Astrocyte of the spinal cord (primary cell): Measurements from ENCODE around the gene F10.
"Not testable (repeated sequence)": the region's sequence is repeated elsewhere in the genome, so short reads cannot be mapped to it uniquely, and the experiment has no call there.

Experiments
- DNase-seq: peaks from one replicate; pipeline ENCODE4 v3.0.0; 2011; ENCODE audit warnings: low read depth, low spot score
- H3K4me3 ChIP-seq: 2 replicates; pipeline ENCODE4 v1.5.1; 2011; ENCODE audit warnings: low read depth, mild to moderate bottlenecking, low read length, moderate library complexity
- CTCF ChIP-seq: IDR thresholded peaks from 2 replicates; pipeline ENCODE4 v1.5.1; 2012; ENCODE audit warnings: low read depth, mild to moderate bottlenecking, low read length, inconsistent platforms
- in situ Hi-C: cut with HindIII; loops from 2 replicates; pipeline ENCODE4 v1.10.0; 2017; ENCODE audit warnings: low sequenced_read_pairs

Gene F10

GRCh38 chr13:113102727-113103126 is 19.9 kb upstream of the F10 start:
- no peak overlapping the region for H3K4me3 ChIP-seq
- TF ChIP-seq CTCF, result no peak
- in situ Hi-C loops, result no loop called here
- no peak for DNase-seq

- no peak overlapping the region for H3K4me3 ChIP-seq
- in situ Hi-C loops, result no loop called here
- no peak for DNase-seq
- no peak for TF ChIP-seq CTCF
Observed at GRCh38 chr13:113103646-113104045, 19.0 kb upstream of the F10 start.

- DNase-seq, result no peak
- TF ChIP-seq CTCF, result no peak
- in situ Hi-C loops, result no loop called here
- H3K4me3 ChIP-seq, result no peak within 1 kb of the TSS
Observed at GRCh38 chr13:113105032-113105920, 17.3 kb upstream of the F10 start, which contains the start of gene F7. F7 (plus strand) TSS chr13:113105791; CDS start chr13:113105842, 51 bp downstream.

- H3K4me3 ChIP-seq, result no peak overlapping the region
- in situ Hi-C loops, result no loop called here
- no peak for TF ChIP-seq CTCF
- DNase-seq, result no peak
Observed at GRCh38 chr13:113105921-113106452, 16.6 kb upstream of the F10 start.

- in situ Hi-C loops, result no loop called here
- no peak overlapping the region for H3K4me3 ChIP-seq
- TF ChIP-seq CTCF, result no peak
- no peak for DNase-seq
Observed at GRCh38 chr13:113106711-113107351, 15.8 kb upstream of the F10 start.

GRCh38 chr13:113108521-113108920 is 14.1 kb upstream of the F10 start:
- DNase-seq, in situ Hi-C loops, H3K4me3 ChIP-seq: not testable (repeated sequence)
